Tibial artery (tissue), 4 donors: Measurements from ENCODE around the gene INTS1.

ENCODE experiments used
- DNase-seq, 2 donors: peaks; one replicate each; pipeline ENCODE4 v3.0.0-alpha.2; 2019
- H3K27ac ChIP-seq, 2 donors: fragments of 200-600 bp; sonication (generic) in 1 of 2; 1 replicate in 1 of 2; 2 replicates in 1 of 2; pipeline ENCODE4 v1.5.1; 2018 to 2019; ENCODE audit warnings: mild to moderate bottlenecking in 1 of 2
- H3K27me3 ChIP-seq, 2 donors: fragments of 200-600 bp; sonication (generic) in 1 of 2; one replicate each; pipeline versions ENCODE4 v1.5.1 to v1.6.0; 2016 to 2019
- H3K36me3 ChIP-seq, 3 donors: fragments of 200-600 bp; sonication (generic) in 2 of 3; one replicate each; pipeline ENCODE4 v1.5.1; 2016 to 2019; ENCODE audit warnings: mild to moderate bottlenecking in 2 of 3
- H3K4me1 ChIP-seq, 4 donors: fragments of 200-600 bp; sonication (generic) in 2 of 4; 1 replicate in 3 of 4; 2 replicates in 1 of 4; pipeline ENCODE4 v1.5.1; 2016 to 2019
- H3K4me3 ChIP-seq, 2 donors: fragments of 200-600 bp; sonication (generic) in 1 of 2; 1 replicate in 1 of 2; 2 replicates in 1 of 2; pipeline ENCODE4 v1.5.1; 2018 to 2019; ENCODE audit warnings: mild to moderate bottlenecking in 2 of 2
- H3K9me3 ChIP-seq, 3 donors: fragments of 200-600 bp; sonication (generic) in 1 of 3; one replicate each; pipeline ENCODE4 v1.5.1; 2016 to 2019
- CTCF ChIP-seq, 2 experiments: fragments of 200-600 bp in 1 of 2; fragments of 450-650 bp in 1 of 2; IDR thresholded peaks; one replicate each; pipeline ENCODE4 v1.5.1; 2017 to 2019; ENCODE audit warnings: antibody characterized with exemption in 2 of 2, mild to moderate bottlenecking in 1 of 2, moderate library complexity in 1 of 2
- intact Hi-C: fragments of 100-400 bp; cut with DNase I; formaldehyde crosslinking; loops from one replicate; pipeline ENCODE4 v1.15.0; 2023; ENCODE audit warnings: low total_unique reads

Gene INTS1

DNA sequence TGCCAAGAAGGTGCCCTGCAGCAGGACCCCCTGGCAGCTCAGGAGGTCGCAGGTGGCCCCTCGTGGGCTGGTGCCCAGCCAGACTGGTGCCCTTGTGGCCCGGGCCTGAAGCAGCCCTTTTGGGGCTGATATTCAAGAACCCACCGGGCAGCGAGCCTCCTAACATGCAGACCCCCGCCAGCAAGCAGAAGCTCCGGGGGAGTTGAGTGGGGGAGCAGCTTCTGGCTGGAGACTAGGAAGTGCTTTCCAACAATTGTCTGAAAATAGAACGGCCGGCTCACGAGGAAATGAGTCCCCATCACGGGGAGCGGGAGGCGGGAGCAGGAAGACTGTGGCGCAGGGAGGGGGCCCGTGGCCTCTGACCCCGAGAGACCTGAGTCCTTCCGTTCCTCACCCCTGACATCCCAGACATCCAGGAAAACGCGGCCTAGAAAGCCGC, 9.5 kb upstream of the INTS1 start:
- Histone ChIP-seq H3K4me3 (peak overlapping the region; percentile 32 to 43), H3K4me1 (peaks cover 0 to 28% (median 18%) of the 10 kb centered on the region in 4 donors), H3K9me3 (no peaks in the 10 kb centered on the region), H3K27me3 (no peaks in the 10 kb centered on the region), H3K27ac (peak overlapping the region; percentile 96 to 97), H3K36me3 (no peaks in the 10 kb centered on the region)
- DNase-seq, result peak; percentile 67 to 87
- no peak for TF ChIP-seq CTCF (IDR thresholded peaks at IDR 0.05)
- intact Hi-C loops, result loop anchor here (1.0 kb wide), 1 partner anchor 17 kb away; the partner anchor contains the start of gene MAFK

- no peaks in the 10 kb centered on the region for H3K36me3 ChIP-seq
- peak; percentile 85 to 97 for DNase-seq
- TF ChIP-seq CTCF (IDR thresholded peaks at IDR 0.05), result no peak
- H3K27ac ChIP-seq, result peak overlapping the region; percentile 96 to 97
- H3K27me3 ChIP-seq, result no peaks in the 10 kb centered on the region
- H3K4me3 ChIP-seq, result peak overlapping the region; percentile 32 to 43
- peaks cover 0 to 28% (median 18%) of the 10 kb centered on the region in 4 donors for H3K4me1 ChIP-seq
- intact Hi-C loops, result loop anchor here (1.0 kb wide), 1 partner anchor 17 kb away; the partner anchor contains the start of gene MAFK
- H3K9me3 ChIP-seq, result no peaks in the 10 kb centered on the region
These were observed 8.8 kb upstream of the INTS1 start for GRCh38 chr7:1512781-1513656.

- H3K36me3 ChIP-seq, result no peaks in the 10 kb centered on the region
- H3K4me3 ChIP-seq, result no peak overlapping the region
- H3K27me3 ChIP-seq, result no peaks in the 10 kb centered on the region
- intact Hi-C loops, result no loop called here
- DNase-seq, result no peak
- H3K4me1 ChIP-seq, result peaks cover 0 to 34% (median 22%) of the 10 kb centered on the region in 4 donors
- no peaks in the 10 kb centered on the region for H3K9me3 ChIP-seq
- no peak for TF ChIP-seq CTCF (IDR thresholded peaks at IDR 0.05)
- no peak overlapping the region for H3K27ac ChIP-seq
These were observed 7.5 kb upstream of the INTS1 start for GRCh38 chr7:1511444-1512422.

DNA sequence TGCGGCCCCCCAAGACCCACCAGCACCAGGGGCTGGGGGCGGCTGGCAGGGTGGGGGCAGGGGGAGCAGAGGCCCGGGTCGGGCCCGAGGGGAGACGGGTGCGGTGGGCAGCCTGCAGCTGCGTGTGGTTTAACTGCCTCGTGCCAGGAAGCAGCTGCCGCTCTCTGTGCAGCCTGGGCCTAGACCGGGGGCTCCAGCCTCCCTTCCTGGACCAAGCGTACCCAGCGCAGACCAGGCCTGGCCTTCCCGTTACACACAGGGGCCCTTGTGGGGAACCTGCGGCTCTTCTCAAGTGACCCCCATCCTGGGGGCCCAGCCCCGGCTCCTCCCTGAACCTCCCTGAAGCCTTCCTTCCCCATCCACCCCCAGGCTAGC, 6.6 kb upstream of the INTS1 start:
- intact Hi-C loops, result no loop called here
- TF ChIP-seq CTCF (IDR thresholded peaks at IDR 0.05), result no peak
- DNase-seq, result no peak
- H3K27me3 ChIP-seq, result no peaks in the 10 kb centered on the region
- no peak overlapping the region for H3K27ac ChIP-seq
- H3K36me3 ChIP-seq, result no peaks in the 10 kb centered on the region
- peaks cover 0 to 36% (median 25%) of the 10 kb centered on the region in 4 donors for H3K4me1 ChIP-seq
- H3K9me3 ChIP-seq, result no peaks in the 10 kb centered on the region
- no peak overlapping the region for H3K4me3 ChIP-seq

DNA sequence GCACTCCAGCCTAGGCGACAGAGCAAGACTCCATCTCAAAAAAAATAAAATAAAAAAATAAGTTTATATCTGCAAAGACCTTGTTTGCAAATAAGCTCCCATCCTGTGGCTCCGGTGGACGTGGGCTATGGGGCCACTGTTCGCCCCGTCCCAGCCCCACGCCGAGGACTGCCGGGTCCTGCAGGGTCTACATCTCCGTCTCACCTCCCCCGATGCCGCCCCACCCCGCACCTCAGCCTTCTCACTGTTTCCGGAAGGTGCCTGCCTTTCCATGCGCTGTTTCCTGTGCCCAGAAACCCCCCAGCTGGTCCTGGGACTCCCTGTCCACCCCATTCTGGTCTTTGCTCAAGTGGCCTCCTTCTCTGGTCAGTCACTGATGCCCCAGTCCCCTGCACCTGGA, 5.0 kb upstream of the INTS1 start:
- Histone ChIP-seq H3K36me3 (no peaks in the 10 kb centered on the region), H3K27ac (no peak overlapping the region), H3K4me1 (peaks cover 0 to 33% (median 26%) of the 10 kb centered on the region in 4 donors), H3K9me3 (no peaks in the 10 kb centered on the region), H3K4me3 (no peak overlapping the region), H3K27me3 (no peaks in the 10 kb centered on the region)
- TF ChIP-seq CTCF (IDR thresholded peaks at IDR 0.05), result no peak
- intact Hi-C loops, result no loop called here
- no peak for DNase-seq
